ENCODE results near the gene PPP1R18. TPM values are rescaled to one million over a fixed set of nuclear protein-coding genes. Genes with fewer than 3 reads are reported as not detected.

Gene PPP1R18
- total and polyA plus RNA-seq, 9 of the 15 experiments (the other 6 are each of a cell fraction or from before 2014, with no cell fraction given) = 12.0 to 99.2 (median 42.6) TPM

GRCh38 chr6:30725713-30726505 is 39.5 kb upstream of the PPP1R18 start (continued):
- TF ChIP-seq E2F8 (IDR thresholded peaks at IDR 0.05; ENCODE audit: low read depth, partially characterized antibody) (peak; percentile 82), CTCF (IDR thresholded peaks at IDR 0.05 in 2 of 3, conservative IDR thresholded peaks at IDR 0.05 in 1 of 3; ENCODE audit: insufficient read depth in 2 of 3, low read depth in 1 of 3, low read length in 3 of 3) (no peak), CBFA2T3 (IDR thresholded peaks at IDR 0.05) (no peak), ZC3H8 (IDR thresholded peaks at IDR 0.05) (no peak), ZNF830 (CRISPR knock-in tag; IDR thresholded peaks at IDR 0.05) (peak; percentile 76; the same call in 1 of the 2 replicates), DIDO1 (tag; IDR thresholded peaks at IDR 0.05; ENCODE audit: low read depth) (no peak), HCFC1 (IDR thresholded peaks at IDR 0.05; ENCODE audit: low read depth, low read length) (no peak), MXD1 (CRISPR knock-in tag; IDR thresholded peaks at IDR 0.05; ENCODE audit: borderline replicate concordance, poor library complexity, severe bottlenecking) (no peak), ZNF699 (CRISPR knock-in tag; IDR thresholded peaks at IDR 0.05; ENCODE audit: insufficient replicate concordance) (no peak), HMG20B (CRISPR knock-in tag; IDR thresholded peaks at IDR 0.05) (no peak), RREB1 (CRISPR knock-in tag; IDR thresholded peaks at IDR 0.05) (no peak), ARID3A (IDR thresholded peaks at IDR 0.05; ENCODE audit: borderline replicate concordance, low read depth, low read length) (no peak)
